Colonic mucosa (tissue), 4 donors: Measurements from ENCODE around the gene LSM4. TPM values are rescaled to one million over a fixed set of nuclear protein-coding genes. Genes with fewer than 3 reads are reported as not detected.
"Not testable (repeated sequence)": the region's sequence is repeated elsewhere in the genome, so short reads cannot be mapped to it uniquely, and the experiment has no call there.

Experiments used
- DNase-seq: peaks from one replicate; pipeline ENCODE4 v3.0.0-alpha.2; 2020
- H3K27ac ChIP-seq: fragments of 200-600 bp; one replicate; pipeline ENCODE4 v1.8.0; 2021
- H3K27me3 ChIP-seq: fragments of 200-600 bp; one replicate; pipeline ENCODE4 v1.8.0; 2021
- H3K36me3 ChIP-seq: fragments of 200-600 bp; one replicate; pipeline ENCODE4 v1.8.0; 2021
- H3K4me1 ChIP-seq: fragments of 200-600 bp; one replicate; pipeline ENCODE4 v1.8.0; 2021; ENCODE audit warnings: mild to moderate bottlenecking
- H3K4me3 ChIP-seq: fragments of 200-600 bp; one replicate; pipeline ENCODE4 v1.8.0; 2021
- H3K9ac ChIP-seq, 2 donors: one replicate each; pipeline ENCODE4 v1.7.0; 2013; ENCODE audit warnings: control low read depth in 2 of 2, low read depth in 2 of 2, low read length in 2 of 2
- H3K9me3 ChIP-seq: fragments of 200-600 bp; one replicate; pipeline ENCODE4 v1.8.0; 2021
- intact Hi-C: fragments of 100-400 bp; cut with DNase I; formaldehyde crosslinking; loops from one replicate; pipeline ENCODE4 v1.14.1; 2022
- total RNA-seq, 2 donors: library from RNA; stranded (reverse); fragmentation: NEBNext Ultra II Directional in 1 of 2; extraction: Animal tissue kit (Norgen Biotek cat#: 25700) in 1 of 2; gene quantifications; one replicate each; pipeline ENCODE4 v1.2.1, GENCODE V29; 2021
- TF ChIP-seq, protein P1 (sequence below): fragments of 200-600 bp; IDR thresholded peaks from one replicate; pipeline ENCODE4 v1.8.0; 2022; ENCODE audit warnings: antibody characterized with exemption, mild to moderate bottlenecking
- donor health status: healthy.
- donor health status: DM: no; HTN: no; CAD: no.
- donor health status: DM: no; HTN: no; CAD: no.

Gene LSM4
- total RNA-seq, 2 donors from 2014 or later: 128 to 308 TPM

- Histone ChIP-seq H3K4me3 (no peak overlapping the region), H3K9ac (peak overlapping the region in 1 of 2 donors; percentile 55)
These were observed 40.9 kb upstream of the LSM4 start for GRCh38 chr19:18363787-18364186.

GRCh38 chr19:18362934-18363542 lies 40.2 kb upstream of the LSM4 start:
- TF ChIP-seq, protein P1, sequence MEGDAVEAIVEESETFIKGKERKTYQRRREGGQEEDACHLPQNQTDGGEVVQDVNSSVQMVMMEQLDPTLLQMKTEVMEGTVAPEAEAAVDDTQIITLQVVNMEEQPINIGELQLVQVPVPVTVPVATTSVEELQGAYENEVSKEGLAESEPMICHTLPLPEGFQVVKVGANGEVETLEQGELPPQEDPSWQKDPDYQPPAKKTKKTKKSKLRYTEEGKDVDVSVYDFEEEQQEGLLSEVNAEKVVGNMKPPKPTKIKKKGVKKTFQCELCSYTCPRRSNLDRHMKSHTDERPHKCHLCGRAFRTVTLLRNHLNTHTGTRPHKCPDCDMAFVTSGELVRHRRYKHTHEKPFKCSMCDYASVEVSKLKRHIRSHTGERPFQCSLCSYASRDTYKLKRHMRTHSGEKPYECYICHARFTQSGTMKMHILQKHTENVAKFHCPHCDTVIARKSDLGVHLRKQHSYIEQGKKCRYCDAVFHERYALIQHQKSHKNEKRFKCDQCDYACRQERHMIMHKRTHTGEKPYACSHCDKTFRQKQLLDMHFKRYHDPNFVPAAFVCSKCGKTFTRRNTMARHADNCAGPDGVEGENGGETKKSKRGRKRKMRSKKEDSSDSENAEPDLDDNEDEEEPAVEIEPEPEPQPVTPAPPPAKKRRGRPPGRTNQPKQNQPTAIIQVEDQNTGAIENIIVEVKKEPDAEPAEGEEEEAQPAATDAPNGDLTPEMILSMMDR: no peak
- no peak overlapping the region for H3K27ac ChIP-seq
- H3K27me3 ChIP-seq: no peaks in the 10 kb centered on the region
- intact Hi-C loops: no loop called here
- peak overlapping the region in 1 of 2 donors; percentile 55 for H3K9ac ChIP-seq
- peak; percentile 38 for DNase-seq
- H3K4me3 ChIP-seq: no peak overlapping the region
- peaks cover 5% of the 10 kb centered on the region for H3K4me1 ChIP-seq
- no peaks in the 10 kb centered on the region for H3K36me3 ChIP-seq
- H3K9me3 ChIP-seq: no peaks in the 10 kb centered on the region

More at GRCh38 chr19:18363787-18364186, 40.9 kb upstream of the LSM4 start:
- peak overlapping the region; percentile 90 for H3K27ac ChIP-seq
- no peaks in the 10 kb centered on the region for H3K27me3 ChIP-seq
- TF ChIP-seq, protein P1: no peak
- intact Hi-C loops: no loop called here
- no peaks in the 10 kb centered on the region for H3K9me3 ChIP-seq
- H3K36me3 ChIP-seq: no peaks in the 10 kb centered on the region
- H3K4me1 ChIP-seq: peaks cover 5% of the 10 kb centered on the region
- DNase-seq: no peak

- no peaks in the 10 kb centered on the region for H3K27me3 ChIP-seq
- H3K9ac ChIP-seq: no peak overlapping the region
- intact Hi-C loops: no loop called here
- peaks cover 5% of the 10 kb centered on the region for H3K4me1 ChIP-seq
- no peak overlapping the region for H3K27ac ChIP-seq
- DNase-seq: no peak
- H3K4me3 ChIP-seq: no peak overlapping the region
- H3K36me3 ChIP-seq: no peaks in the 10 kb centered on the region
- H3K9me3 ChIP-seq: no peaks in the 10 kb centered on the region
- TF ChIP-seq, protein P1: no peak
These were observed 38.8 kb upstream of the LSM4 start for GRCh38 chr19:18361646-18362045.

DNA sequence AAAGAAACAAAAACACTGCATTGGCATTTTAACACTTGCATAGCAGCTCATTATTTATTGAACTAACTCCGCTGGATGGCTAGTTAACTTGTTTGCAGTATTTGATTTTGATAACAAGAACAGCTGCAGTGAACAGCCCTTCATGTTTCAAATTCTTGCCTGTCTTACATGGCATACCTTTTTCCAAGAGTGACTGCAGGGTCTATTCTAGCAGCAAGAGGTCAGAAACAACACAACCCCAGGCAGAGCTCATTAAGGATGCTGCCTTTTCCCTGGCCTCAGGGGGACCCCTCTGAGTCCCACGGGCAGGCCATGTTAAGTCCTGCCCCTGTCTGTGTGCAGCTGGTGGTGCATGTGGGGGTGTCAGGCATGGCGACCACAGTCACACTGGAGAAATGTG lies 34.2 kb upstream of the LSM4 start:
- intact Hi-C loops: no loop called here
- DNase-seq: no peak
- no peak overlapping the region for H3K27ac ChIP-seq
- H3K27me3 ChIP-seq: no peaks in the 10 kb centered on the region
- TF ChIP-seq, protein P1: no peak
- H3K9me3 ChIP-seq: no peaks in the 10 kb centered on the region
- H3K4me3 ChIP-seq: no peak overlapping the region
- no peak overlapping the region for H3K9ac ChIP-seq
- no peaks in the 10 kb centered on the region for H3K4me1 ChIP-seq
- H3K36me3 ChIP-seq: no peaks in the 10 kb centered on the region

DNA sequence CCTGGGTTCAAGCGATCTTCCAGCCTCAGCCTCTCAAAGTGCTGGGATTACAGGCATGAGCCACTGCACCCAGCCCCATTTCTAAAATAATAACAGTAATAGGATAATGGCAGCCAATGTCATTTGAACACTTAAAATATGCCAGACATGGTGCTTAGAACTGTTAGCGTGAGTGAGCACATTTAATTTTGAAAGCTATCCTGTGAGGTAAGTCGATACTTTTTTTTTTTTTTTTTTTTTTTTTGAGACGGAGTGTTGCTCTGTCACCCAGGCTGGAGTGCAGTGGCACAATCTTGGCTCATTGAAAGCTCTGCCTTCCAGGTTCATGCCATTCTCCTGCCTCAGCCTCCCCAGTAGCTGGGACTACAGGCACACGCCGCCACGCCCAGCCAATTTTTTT lies 31.9 kb upstream of the LSM4 start:
- intact Hi-C loops, H3K27me3 ChIP-seq, H3K4me1 ChIP-seq, H3K36me3 ChIP-seq, H3K9ac ChIP-seq, H3K9me3 ChIP-seq, H3K4me3 ChIP-seq, H3K27ac ChIP-seq, DNase-seq: not testable (repeated sequence)

- Histone ChIP-seq H3K36me3 (peaks cover 5% of the 10 kb centered on the region), H3K4me1 (no peaks in the 10 kb centered on the region), H3K27ac (no peak overlapping the region), H3K4me3 (no peak overlapping the region), H3K27me3 (no peaks in the 10 kb centered on the region), H3K9ac (no peak overlapping the region), H3K9me3 (no peaks in the 10 kb centered on the region)
- TF ChIP-seq, protein P1: no peak
- intact Hi-C loops: no loop called here
- no peak for DNase-seq
These were observed 30.6 kb upstream of the LSM4 start for GRCh38 chr19:18353378-18354005.
